SJSA1 (cell line): ENCODE results near the gene SMG6. TPM values are rescaled to one million over a fixed set of nuclear protein-coding genes. Genes with fewer than 3 reads are reported as not detected.
"Not testable (repeated sequence)": the region's sequence is repeated elsewhere in the genome, so short reads cannot be mapped to it uniquely, and the experiment has no call there.

Experiments
- DNase-seq, 2 experiments: peaks; one replicate each; pipeline ENCODE4 v3.0.0-alpha.2; 2015 to 2020; ENCODE audit warnings: low spot score in 2 of 2, low read depth in 1 of 2
- H3K27ac ChIP-seq: fragments of 250-450 bp; sonication (Bioruptor Pico); 2 replicates; pipeline ENCODE4 v1.5.1; 2020; ENCODE audit warnings: mild to moderate bottlenecking, moderate library complexity
- H3K27me3 ChIP-seq: fragments of 250-450 bp; sonication (Bioruptor Pico); replicated peaks from 2 replicates; pipeline ENCODE4 v1.5.1; 2020; ENCODE audit warnings: mild to moderate bottlenecking, moderate library complexity
- H3K36me3 ChIP-seq: fragments of 250-450 bp; sonication (Bioruptor Pico); 2 replicates; pipeline ENCODE4 v1.5.1; 2020; ENCODE audit warnings: mild to moderate bottlenecking
- H3K4me1 ChIP-seq: fragments of 250-450 bp; sonication (Bioruptor Pico); replicated peaks from 2 replicates; pipeline ENCODE4 v1.6.1; 2021; ENCODE audit warnings: mild to moderate bottlenecking
- H3K4me3 ChIP-seq: fragments of 250-450 bp; sonication (Bioruptor Pico); 2 replicates; pipeline ENCODE4 v1.5.1; 2020; ENCODE audit warnings: mild to moderate bottlenecking
- H3K9me3 ChIP-seq: fragments of 250-450 bp; sonication (Bioruptor Pico); replicated peaks from 2 replicates; pipeline ENCODE4 v1.5.1; 2020; ENCODE audit warnings: mild to moderate bottlenecking
- total RNA-seq: library from RNA; depleted of rRNA; stranded (reverse); fragments of >200 nt; shearing (Covaris generic); gene quantifications from 2 replicates; pipeline ENCODE4 v1.2.3, GENCODE V29; 2014

Gene SMG6
- total RNA-seq, 1 experiment from 2014 or later, result 23.9 TPM

GRCh38 chr17:2151358-2152033, 152.1 kb downstream of the SMG6 start:
- Histone ChIP-seq H3K27ac (no peak overlapping the region), H3K9me3 (no peaks in the 10 kb centered on the region), H3K27me3 (no peaks in the 10 kb centered on the region), H3K36me3 (peaks cover 21% of the 10 kb centered on the region), H3K4me1 (peaks cover 2% of the 10 kb centered on the region), H3K4me3 (no peak overlapping the region)
- DNase-seq, result no peak

GRCh38 chr17:2150806-2151205, 152.8 kb downstream of the SMG6 start:
- Histone ChIP-seq H3K4me1 (no peaks in the 10 kb centered on the region), H3K9me3 (no peaks in the 10 kb centered on the region), H3K36me3 (peaks cover 21% of the 10 kb centered on the region), H3K4me3 (no peak overlapping the region), H3K27me3 (no peaks in the 10 kb centered on the region), H3K27ac (no peak overlapping the region)
- no peak for DNase-seq

GRCh38 chr17:2149934-2150333, 153.7 kb downstream of the SMG6 start:
- Histone ChIP-seq H3K4me1 (no peaks in the 10 kb centered on the region), H3K36me3 (peaks cover 15% of the 10 kb centered on the region)

DNA sequence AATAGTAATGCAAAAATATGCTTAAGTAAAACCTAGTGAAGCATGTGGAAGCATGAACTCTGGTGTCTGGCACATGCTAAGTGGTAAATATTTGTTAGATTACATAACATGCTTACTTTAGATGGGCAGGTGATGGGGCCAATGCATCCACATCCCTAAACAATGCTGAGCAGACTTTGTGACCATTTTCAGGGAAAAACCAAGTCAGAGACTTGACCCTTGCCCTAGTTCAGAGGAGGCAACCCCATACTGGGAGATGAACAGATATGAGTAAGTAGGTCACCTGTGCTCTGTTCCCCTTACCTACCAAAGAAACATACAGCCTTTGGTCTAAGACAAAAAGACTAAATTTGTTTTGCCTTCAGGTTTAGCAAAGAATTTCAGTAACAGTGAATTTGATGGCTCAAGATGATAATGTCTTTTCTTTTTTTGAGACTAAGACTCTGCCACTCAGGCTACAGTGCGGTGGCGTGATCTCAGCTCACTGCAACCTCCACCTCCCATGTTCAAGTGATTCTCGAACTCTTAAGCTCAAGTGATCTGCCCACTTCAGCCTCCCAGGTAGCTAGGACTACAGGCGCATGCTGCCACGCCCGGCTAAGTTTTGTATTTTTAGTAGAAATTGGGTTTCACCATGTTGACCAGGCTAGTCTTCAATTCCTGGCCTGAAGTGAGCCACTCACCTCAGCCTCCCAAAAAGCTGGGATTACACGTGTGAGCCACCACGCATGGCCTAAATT, 157.3 kb downstream of the SMG6 start:
- DNase-seq, result no peak
- Histone ChIP-seq H3K4me3 (no peak overlapping the region), H3K36me3 (peaks cover 10% of the 10 kb centered on the region), H3K27ac (no peak overlapping the region), H3K27me3 (no peaks in the 10 kb centered on the region), H3K9me3 (no peaks in the 10 kb centered on the region), H3K4me1 (no peaks in the 10 kb centered on the region; the same call in 1 of the 2 replicates)

More at GRCh38 chr17:2149934-2150333, 153.7 kb downstream of the SMG6 start:
- DNase-seq, result no peak
- Histone ChIP-seq H3K27me3 (no peaks in the 10 kb centered on the region), H3K9me3 (no peaks in the 10 kb centered on the region), H3K4me3 (no peak overlapping the region), H3K27ac (no peak overlapping the region)

DNA sequence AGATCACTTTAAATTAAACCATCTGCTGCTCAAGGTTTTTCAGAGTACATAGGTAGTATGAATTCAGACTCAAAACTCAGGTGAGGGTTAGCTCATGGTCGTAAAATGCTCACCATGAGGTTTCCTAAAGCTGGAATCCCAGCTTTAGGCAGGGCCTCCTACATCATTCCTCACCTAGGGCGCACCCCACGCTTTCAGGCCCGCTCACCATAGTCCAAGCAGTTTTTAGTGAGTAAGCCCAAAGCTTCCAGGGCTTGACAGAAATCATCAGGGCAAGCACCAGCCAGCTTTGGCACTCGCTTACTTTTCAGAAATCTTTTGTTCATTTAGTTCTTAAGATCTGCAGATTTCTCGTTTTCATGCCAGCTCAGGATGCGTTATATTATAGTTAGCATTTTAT, 158.9 kb downstream of the SMG6 start:
- H3K27ac ChIP-seq, result no peak overlapping the region
- H3K27me3 ChIP-seq, result no peaks in the 10 kb centered on the region
- H3K36me3 ChIP-seq, result peaks cover 5% of the 10 kb centered on the region
- no peaks in the 10 kb centered on the region; the same call in 1 of the 2 replicates for H3K4me1 ChIP-seq
- DNase-seq, result no peak
- H3K9me3 ChIP-seq, result no peaks in the 10 kb centered on the region
- no peak overlapping the region for H3K4me3 ChIP-seq

DNA sequence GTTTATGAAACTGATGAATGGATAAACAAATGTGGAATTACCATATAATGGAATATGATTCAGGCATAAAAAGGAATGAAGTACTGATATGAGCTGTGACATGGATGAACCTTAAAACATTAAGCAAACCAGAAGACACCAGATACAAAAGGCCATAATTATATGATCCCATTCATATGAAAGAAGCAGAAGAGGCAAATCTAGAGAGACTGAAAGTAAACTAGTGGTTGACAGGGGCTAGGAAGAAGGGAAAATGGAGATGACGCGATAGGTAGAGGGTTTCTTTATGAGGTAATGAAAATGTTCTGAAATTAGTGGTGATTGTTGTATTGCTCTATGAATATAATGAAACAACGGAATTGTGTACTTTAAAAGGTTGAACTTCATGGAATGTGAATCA, 160.3 kb downstream of the SMG6 start:
- H3K4me1 ChIP-seq, result peaks cover 8% of the 10 kb centered on the region
- no peak overlapping the region for H3K4me3 ChIP-seq
- peaks cover 5% of the 10 kb centered on the region; the same call in 1 of the 2 replicates for H3K36me3 ChIP-seq
- no peaks in the 10 kb centered on the region for H3K9me3 ChIP-seq
- no peak for DNase-seq
- no peaks in the 10 kb centered on the region for H3K27me3 ChIP-seq
- no peak overlapping the region for H3K27ac ChIP-seq

- DNase-seq, H3K9me3 ChIP-seq, H3K27me3 ChIP-seq, H3K36me3 ChIP-seq, H3K27ac ChIP-seq, H3K4me3 ChIP-seq: not testable (repeated sequence)
- peaks cover 15% of the 10 kb centered on the region for H3K4me1 ChIP-seq
Measured at GRCh38 chr17:2142682-2143081, 160.9 kb downstream of the SMG6 start.

- H3K27me3 ChIP-seq, result no peaks in the 10 kb centered on the region
- H3K9me3 ChIP-seq, result no peaks in the 10 kb centered on the region
- no peaks in the 10 kb centered on the region; the same call in 1 of the 2 replicates for H3K36me3 ChIP-seq
- H3K27ac ChIP-seq, result no peak overlapping the region
- H3K4me1 ChIP-seq, result peaks cover 35% of the 10 kb centered on the region
- DNase-seq, result no peak
- no peak overlapping the region for H3K4me3 ChIP-seq
Measured at GRCh38 chr17:2140683-2141082, 162.9 kb downstream of the SMG6 start.

DNA sequence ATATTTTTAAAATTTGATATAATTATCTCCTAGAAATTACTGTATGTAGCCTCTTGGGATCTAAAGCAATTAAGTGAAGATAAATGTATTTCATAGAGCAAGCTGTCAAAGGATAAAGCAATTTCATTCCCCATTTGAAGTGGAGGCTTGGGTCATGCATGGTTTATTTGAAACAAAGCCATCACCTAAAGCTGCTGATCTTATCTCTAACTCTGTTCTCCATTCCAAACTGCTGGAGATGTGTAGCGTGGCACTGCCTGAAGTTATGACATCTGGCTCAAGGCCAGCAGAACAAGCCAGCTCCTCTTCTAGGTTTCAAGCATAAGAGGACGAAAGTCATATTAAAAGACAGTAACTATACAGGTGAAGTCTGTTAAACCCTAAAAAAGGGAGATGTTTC, 164.8 kb downstream of the SMG6 start:
- Histone ChIP-seq H3K27me3 (no peaks in the 10 kb centered on the region), H3K9me3 (no peaks in the 10 kb centered on the region), H3K4me1 (peaks cover 37% of the 10 kb centered on the region), H3K4me3 (no peak overlapping the region), H3K27ac (peak overlapping the region; percentile 74), H3K36me3 (no peaks in the 10 kb centered on the region; the same call in 1 of the 2 replicates)
- no peak for DNase-seq

DNA sequence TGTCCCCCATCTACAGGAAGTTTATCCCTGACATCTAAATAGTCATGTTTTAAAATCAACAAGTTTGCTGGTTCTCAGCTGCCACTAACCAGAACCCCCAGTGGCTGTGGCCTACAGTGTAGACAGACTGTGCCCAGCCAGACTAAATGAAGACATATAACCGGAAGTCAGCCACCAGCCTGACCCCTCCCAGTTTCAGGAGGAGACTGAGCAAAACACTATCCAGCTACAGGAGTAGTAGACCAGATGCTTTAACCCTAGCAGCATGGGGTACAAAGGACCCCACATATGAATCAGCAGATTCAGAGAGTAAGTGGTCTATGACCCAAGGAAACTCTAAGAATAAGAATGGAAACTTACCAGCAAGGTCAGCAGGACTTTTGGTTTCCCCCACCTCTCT, 165.3 kb downstream of the SMG6 start:
- Histone ChIP-seq H3K4me1 (peaks cover 37% of the 10 kb centered on the region), H3K27me3 (no peaks in the 10 kb centered on the region), H3K4me3 (no peak overlapping the region), H3K9me3 (no peaks in the 10 kb centered on the region), H3K27ac (peak overlapping the region; percentile 74), H3K36me3 (no peaks in the 10 kb centered on the region; the same call in 1 of the 2 replicates)
- peak; percentile 58 to 64 for DNase-seq

DNA sequence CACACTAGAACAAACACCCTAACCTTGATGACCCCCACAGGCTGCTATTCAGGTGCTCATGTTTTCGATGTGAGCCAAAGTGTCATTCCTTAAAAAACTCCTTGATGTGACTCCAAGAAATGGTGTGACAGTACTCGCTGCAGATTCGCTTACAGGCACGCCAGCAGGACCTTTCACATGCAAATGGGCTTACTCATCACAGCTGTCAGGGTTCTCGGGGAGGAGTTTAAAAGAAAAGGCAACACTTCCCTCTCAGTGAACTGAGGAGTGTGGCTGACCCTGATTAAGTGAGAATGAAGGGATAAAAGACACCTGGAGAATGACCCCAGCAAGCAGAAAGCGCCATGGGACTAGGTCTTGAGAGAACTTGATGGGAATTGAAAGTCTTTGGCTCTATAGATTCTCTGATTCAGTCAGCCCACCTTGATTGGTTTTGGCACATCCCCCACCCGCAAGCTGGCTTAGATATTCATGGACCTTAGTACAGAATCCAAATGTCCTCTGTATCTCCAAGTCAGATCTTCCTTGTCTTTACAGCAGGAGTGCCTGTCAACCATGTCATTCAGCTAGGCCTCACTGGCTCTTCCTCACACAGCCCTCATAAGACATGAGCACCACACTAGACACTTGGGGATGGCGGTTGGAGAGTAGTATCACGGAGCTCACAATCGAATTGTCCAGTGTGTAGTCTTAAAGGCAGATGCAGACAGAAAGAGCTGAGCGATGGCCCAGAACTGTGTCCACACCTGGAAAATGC, 166.1 kb downstream of the SMG6 start:
- H3K27me3 ChIP-seq, result no peaks in the 10 kb centered on the region
- no peaks in the 10 kb centered on the region for H3K36me3 ChIP-seq
- peaks cover 37% of the 10 kb centered on the region for H3K4me1 ChIP-seq
- H3K4me3 ChIP-seq, result no peak overlapping the region
- no peaks in the 10 kb centered on the region for H3K9me3 ChIP-seq
- DNase-seq, result peak; percentile 74 to 77
- peak overlapping the region; percentile 74 for H3K27ac ChIP-seq

DNA sequence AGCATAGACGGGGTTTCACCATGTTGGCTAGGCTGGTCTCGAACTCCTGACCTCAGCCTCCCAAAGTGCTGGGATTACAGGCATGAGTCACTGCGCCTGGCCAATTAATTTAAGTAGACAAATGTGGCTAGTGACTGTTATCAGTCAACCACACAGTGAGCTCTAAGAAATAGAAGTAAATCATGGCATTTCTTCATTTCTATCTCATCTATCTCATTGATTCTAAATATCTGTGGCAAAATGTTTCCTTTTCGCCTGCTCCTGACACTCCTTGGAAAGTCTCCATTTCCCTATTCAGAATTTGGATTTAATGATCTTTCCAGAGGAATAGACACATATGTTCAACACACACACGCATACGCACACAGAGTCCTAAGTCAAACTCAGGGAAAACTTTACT, 167.3 kb downstream of the SMG6 start:
- Histone ChIP-seq H3K4me1 (peaks cover 37% of the 10 kb centered on the region), H3K27me3 (no peaks in the 10 kb centered on the region), H3K27ac (peak overlapping the region; percentile 25; the same call in 1 of the 2 replicates), H3K4me3 (no peak overlapping the region), H3K36me3 (no peaks in the 10 kb centered on the region), H3K9me3 (no peaks in the 10 kb centered on the region)
- DNase-seq, result peak in 1 of 2 experiments; percentile 31

GRCh38 chr17:2128011-2128410, 175.6 kb downstream of the SMG6 start:
- no peaks in the 10 kb centered on the region for H3K36me3 ChIP-seq
- H3K27ac ChIP-seq, result no peak overlapping the region
- H3K27me3 ChIP-seq, result no peaks in the 10 kb centered on the region
- no peaks in the 10 kb centered on the region for H3K9me3 ChIP-seq
- H3K4me1 ChIP-seq, result peaks cover 29% of the 10 kb centered on the region
- H3K4me3 ChIP-seq, result no peak overlapping the region
- DNase-seq, result no peak
